ENCODE measurements around the gene LSP1.

DNA sequence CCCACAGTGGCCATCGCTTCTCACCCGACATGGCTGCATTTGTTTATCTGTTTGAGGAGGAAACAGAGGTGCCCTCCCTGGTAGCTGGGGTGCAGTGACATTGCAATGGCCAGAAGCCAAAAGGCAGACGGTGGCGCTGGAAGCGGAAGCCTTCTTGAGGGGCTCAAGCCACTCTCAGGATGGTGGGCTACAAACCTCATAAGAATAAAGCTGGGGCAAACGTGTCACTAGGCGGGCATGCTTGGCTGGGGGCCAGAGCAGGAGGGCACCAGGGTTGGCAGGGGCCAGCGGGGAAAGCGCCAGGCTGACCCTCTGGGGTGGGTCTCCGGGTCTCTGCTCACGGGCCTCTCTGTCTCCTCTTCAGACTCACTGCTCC lies 79.2 kb downstream of the LSP1 start:
- TF ChIP-seq, protein P1, sequence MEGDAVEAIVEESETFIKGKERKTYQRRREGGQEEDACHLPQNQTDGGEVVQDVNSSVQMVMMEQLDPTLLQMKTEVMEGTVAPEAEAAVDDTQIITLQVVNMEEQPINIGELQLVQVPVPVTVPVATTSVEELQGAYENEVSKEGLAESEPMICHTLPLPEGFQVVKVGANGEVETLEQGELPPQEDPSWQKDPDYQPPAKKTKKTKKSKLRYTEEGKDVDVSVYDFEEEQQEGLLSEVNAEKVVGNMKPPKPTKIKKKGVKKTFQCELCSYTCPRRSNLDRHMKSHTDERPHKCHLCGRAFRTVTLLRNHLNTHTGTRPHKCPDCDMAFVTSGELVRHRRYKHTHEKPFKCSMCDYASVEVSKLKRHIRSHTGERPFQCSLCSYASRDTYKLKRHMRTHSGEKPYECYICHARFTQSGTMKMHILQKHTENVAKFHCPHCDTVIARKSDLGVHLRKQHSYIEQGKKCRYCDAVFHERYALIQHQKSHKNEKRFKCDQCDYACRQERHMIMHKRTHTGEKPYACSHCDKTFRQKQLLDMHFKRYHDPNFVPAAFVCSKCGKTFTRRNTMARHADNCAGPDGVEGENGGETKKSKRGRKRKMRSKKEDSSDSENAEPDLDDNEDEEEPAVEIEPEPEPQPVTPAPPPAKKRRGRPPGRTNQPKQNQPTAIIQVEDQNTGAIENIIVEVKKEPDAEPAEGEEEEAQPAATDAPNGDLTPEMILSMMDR (IDR thresholded peaks at IDR 0.05; ENCODE audit: low read length), result no peak
- TF ChIP-seq EZH2 (optimal IDR thresholded peaks at IDR 0.05; ENCODE audit: low read depth, low read length) (no peak), EZH2phosphoT487 (IDR thresholded peaks at IDR 0.05; ENCODE audit: low read length) (no peak)

Data from MM.1S (cell line).